Brain microvascular endothelial cell (primary cell): ENCODE measurements around the gene ECHS1.

Experiments used
- DNase-seq: peaks from one replicate; pipeline ENCODE4 v3.0.0-alpha.2; 2020
- H3K27ac ChIP-seq: fragments of 250-450 bp; sonication (Bioruptor Pico); 2 replicates; pipeline ENCODE4 v1.5.1; 2020; ENCODE audit warnings: mild to moderate bottlenecking, moderate library complexity
- H3K27me3 ChIP-seq: fragments of 250-450 bp; sonication (Bioruptor Pico); replicated peaks from 2 replicates; pipeline ENCODE4 v1.5.1; 2020; ENCODE audit warnings: mild to moderate bottlenecking
- H3K36me3 ChIP-seq: fragments of 250-450 bp; sonication (Bioruptor Pico); replicated peaks from 2 replicates; pipeline ENCODE4 v1.5.1; 2020; ENCODE audit warnings: mild to moderate bottlenecking
- H3K4me3 ChIP-seq: 2 replicates; pipeline ENCODE4 v1.5.1; 2011; ENCODE audit warnings: low read depth, mild to moderate bottlenecking, control low read depth, low read length, moderate library complexity
- CTCF ChIP-seq: IDR thresholded peaks from 2 replicates; pipeline ENCODE4 v1.5.1; 2011; ENCODE audit warnings: low read depth, mild to moderate bottlenecking, moderate library complexity, low read length, control low read depth, inconsistent platforms; ENCODE audit errors: missing control alignments
- in situ Hi-C: cut with HindIII; loops from 2 replicates; pipeline ENCODE4 v1.10.0; 2017; ENCODE audit warnings: low sequenced_read_pairs, low pct_ligation_motif_present

ECHS1 gene

GRCh38 chr10:133351408-133352318 is 21.5 kb downstream of the ECHS1 start:
- Histone ChIP-seq H3K27ac (no peak overlapping the region), H3K4me3 (no peak overlapping the region), H3K27me3 (no peaks in the 10 kb centered on the region), H3K36me3 (no peaks in the 10 kb centered on the region)
- peak; percentile 11 for TF ChIP-seq CTCF
- DNase-seq = no peak
- in situ Hi-C loops = no loop called here

- Histone ChIP-seq H3K36me3 (no peaks in the 10 kb centered on the region), H3K27me3 (no peaks in the 10 kb centered on the region), H3K27ac (no peak overlapping the region), H3K4me3 (no peak overlapping the region)
- TF ChIP-seq CTCF = no peak
- in situ Hi-C loops = no loop called here
- DNase-seq = no peak
These were observed 22.2 kb downstream of the ECHS1 start for GRCh38 chr10:133350950-133351329.

DNA sequence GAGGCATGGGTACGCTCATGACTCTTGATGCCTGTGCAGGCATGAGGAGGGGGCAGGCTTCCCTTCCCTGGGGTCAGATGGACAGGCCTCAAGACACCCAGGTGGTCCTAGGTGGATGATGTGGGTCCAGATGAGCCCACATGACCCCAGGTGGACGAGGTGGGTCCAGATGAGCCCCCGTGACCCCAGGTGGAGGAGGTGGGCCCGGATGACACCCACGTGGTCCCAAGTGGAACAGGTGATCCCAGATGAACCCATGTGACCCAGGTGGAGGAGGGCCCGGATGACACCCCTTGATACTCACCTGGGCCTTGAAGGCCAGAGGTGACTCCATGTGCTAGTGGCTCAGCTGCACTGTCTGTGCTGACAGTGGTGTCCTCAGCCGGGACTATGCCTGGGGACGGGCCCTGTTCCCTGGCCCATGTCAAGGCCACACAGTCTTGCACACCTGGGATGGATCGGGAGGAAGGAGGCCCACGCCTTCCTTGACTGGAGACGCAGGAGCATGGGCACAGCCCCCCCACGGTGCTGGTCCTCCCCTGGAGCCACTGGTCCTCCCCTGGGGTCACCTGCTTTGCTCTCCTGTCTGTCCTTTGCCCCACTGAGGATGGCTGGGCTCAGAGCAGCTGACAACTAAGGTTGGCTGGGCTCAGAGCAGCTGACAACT is 22.7 kb downstream of the ECHS1 start:
- in situ Hi-C loops = no loop called here
- no peaks in the 10 kb centered on the region for H3K27me3 ChIP-seq

DNA sequence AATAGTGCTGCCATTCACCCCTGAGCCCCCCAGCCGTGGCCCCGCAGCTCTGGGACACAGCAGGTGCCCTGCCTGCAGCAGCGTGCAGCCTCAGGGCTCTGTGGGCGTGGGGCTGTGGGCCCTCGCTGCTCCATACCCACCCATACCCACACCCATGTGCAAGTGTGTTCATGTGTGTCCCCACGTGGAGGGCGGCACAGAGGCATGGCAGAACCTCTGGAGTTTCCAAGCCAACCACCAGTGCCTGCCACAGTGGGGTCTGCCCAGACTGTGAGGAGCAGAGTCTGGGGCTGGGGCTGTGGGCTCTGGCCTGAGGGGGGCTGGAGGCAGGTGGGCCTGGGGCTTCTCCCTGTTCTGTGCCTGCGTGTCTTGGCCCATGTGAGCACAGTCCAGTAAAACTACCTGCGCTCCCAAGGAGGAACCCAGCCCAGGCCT is 23.6 kb downstream of the ECHS1 start:
- Histone ChIP-seq H3K36me3 (no peaks in the 10 kb centered on the region), H3K4me3 (no peak overlapping the region), H3K27me3 (no peaks in the 10 kb centered on the region), H3K27ac (no peak overlapping the region)
- no peak for TF ChIP-seq CTCF
- DNase-seq = no peak
- in situ Hi-C loops = no loop called here

More for the DNA sequence above, 22.7 kb downstream of the ECHS1 start:
- Histone ChIP-seq H3K36me3 (no peaks in the 10 kb centered on the region), H3K4me3 (no peak overlapping the region), H3K27ac (no peak overlapping the region)
- TF ChIP-seq CTCF = no peak
- no peak for DNase-seq

DNA sequence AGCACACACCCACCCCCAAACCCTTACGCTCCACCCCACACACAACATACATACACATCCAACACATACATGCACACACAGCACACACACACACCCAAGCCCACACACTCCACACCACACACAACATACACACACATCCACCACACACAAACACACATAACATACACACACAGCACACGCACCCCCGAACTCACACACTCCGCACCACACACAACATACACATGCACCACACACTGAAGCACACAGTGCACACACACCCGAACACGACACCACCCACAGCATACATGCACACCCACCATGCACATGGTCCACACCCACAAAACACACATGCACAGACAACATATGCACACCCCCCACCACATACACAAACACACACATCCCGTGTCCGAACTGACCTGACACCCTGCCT is 24.0 kb downstream of the ECHS1 start:
- Histone ChIP-seq H3K27ac (no peak overlapping the region), H3K27me3 (no peaks in the 10 kb centered on the region), H3K36me3 (no peaks in the 10 kb centered on the region), H3K4me3 (no peak overlapping the region)
- in situ Hi-C loops = no loop called here
- TF ChIP-seq CTCF = no peak
- DNase-seq = no peak
